ENCODE data around the gene CYP4F2.
A peak's percentile ranks its signal among the peaks of the same experiment; 100 is the strongest.
"Not testable (repeated sequence)": the region's sequence is repeated elsewhere in the genome, so short reads cannot be mapped to it uniquely, and the experiment has no call there.

CYP4F2 gene

GRCh38 chr19:15899561-15899960, 1.7 kb upstream of the CYP4F2 start:
- DNase-seq (ENCODE audit: low read depth), result not testable (repeated sequence)

GRCh38 chr19:15897026-15897737, 692 bp downstream of the CYP4F2 start:
- DNase-seq (ENCODE audit: low read depth), result no peak

- DNase-seq (ENCODE audit: low read depth), result no peak
These were observed 1.9 kb downstream of the CYP4F2 start for GRCh38 chr19:15895876-15896430.

DNA sequence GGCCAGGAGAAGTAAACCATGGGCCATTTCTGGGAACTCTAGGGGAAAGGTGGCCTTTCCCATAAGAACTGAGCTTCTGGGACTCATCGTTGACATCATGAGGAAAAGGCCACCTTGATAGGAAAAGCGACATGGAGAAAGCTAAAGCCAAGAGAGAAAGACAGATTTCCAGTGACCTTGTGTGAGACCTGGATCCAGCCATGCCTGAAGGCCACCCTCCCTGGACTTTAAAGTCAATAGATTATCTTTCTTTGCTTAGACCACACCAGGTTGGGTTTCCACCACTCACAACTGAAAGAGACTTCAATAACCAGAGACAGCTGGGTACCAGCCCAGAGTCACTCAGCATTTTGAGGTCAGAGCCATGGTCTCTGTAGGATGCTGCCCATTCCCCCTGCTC, 3.5 kb downstream of the CYP4F2 start:
- no peak for DNase-seq (ENCODE audit: low read depth)

- no peak for DNase-seq (ENCODE audit: low read depth)
These were observed 4.4 kb downstream of the CYP4F2 start for GRCh38 chr19:15893477-15893876.

- DNase-seq (ENCODE audit: low read depth), result no peak
These were observed 5.9 kb downstream of the CYP4F2 start for GRCh38 chr19:15892012-15892411.

GRCh38 chr19:15891434-15891833, 6.4 kb downstream of the CYP4F2 start:
- DNase-seq (ENCODE audit: low read depth), result no peak

DNA sequence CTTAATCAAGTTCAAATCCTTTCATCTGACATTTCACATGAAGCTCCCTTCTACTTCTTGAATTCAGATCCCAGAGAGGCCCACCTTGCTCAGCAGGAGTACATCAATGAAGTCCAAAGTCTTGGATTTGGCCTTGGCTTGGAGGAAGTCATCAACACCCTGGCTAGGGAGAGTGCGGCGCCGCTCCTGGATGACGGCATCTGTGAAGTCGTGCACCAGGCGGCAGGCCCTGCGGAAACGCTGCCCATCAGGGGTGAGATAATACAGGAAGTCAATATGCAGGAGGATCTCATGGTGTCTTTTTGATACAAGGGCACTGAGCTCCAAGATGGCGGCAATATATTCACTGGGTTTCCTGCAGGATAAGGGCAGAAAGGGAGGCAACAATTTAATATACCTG, 8.5 kb downstream of the CYP4F2 start:
- not testable (repeated sequence) for DNase-seq (ENCODE audit: low read depth)

DNA sequence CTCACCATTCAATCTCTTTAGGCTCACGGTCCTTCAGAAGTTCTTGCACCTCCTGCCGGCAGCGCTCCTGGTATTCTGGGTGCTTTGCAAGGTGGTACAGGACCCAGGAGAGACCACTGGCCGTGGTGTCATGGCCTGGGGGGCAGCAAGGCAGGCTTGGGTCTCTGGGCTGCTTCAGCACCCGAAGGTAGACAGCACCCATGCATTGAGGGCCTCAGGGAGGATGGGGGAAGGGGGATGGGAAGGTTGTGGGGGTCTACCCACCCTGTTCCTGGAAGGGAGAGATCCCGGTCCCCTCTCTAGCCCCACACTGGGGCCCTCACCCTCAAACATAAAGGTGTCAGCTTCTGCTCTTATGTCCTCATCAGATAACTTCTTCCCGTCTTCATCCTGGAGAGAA, 12.0 kb downstream of the CYP4F2 start:
- no peak for DNase-seq (ENCODE audit: low read depth)

DNA sequence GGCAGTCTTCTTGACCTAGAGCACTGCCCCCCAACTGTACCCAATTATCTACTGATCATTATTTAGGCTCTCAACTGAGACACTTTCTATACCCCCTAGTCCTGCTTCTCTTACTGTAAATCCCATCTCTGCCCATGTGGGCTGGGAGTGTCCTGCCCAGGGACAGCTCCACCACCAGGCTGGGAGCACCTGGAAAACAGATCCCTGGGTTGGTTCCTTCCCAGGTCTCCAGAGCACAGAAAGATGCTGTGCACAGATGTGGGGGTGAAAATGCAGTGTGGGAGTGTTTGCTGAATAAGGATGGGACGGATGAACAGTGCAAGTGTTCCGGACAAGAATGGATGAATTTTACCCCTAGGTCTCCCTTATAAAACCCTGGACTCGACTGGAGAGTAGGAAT, 12.7 kb downstream of the CYP4F2 start:
- no peak for DNase-seq (ENCODE audit: low read depth)

- DNase-seq (ENCODE audit: low read depth), result not testable (repeated sequence)
These were observed 14.5 kb downstream of the CYP4F2 start for GRCh38 chr19:15883329-15883728.

GRCh38 chr19:15874821-15875474, 22.9 kb downstream of the CYP4F2 start:
- no peak for DNase-seq (ENCODE audit: low read depth)

DNA sequence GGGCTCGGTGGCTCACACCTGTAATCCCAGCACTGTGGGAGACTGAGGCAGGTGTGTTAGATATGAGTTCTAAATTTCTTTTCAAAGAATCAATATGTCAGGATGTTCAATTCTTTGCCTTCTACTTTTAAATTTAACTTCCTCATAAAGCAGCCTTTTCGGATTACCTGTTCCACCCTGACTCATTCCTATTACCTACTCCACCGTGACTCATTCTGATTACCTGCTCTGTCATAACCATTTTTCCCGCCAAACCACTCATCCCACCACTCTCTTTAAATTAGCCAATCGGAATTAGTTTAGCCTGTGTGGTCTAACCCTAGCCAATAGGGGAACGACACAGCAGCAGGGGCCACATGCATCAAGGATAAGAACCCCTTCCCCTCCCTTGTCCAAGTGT, 24.1 kb downstream of the CYP4F2 start:
- DNase-seq (ENCODE audit: low read depth), result not testable (repeated sequence)

DNA sequence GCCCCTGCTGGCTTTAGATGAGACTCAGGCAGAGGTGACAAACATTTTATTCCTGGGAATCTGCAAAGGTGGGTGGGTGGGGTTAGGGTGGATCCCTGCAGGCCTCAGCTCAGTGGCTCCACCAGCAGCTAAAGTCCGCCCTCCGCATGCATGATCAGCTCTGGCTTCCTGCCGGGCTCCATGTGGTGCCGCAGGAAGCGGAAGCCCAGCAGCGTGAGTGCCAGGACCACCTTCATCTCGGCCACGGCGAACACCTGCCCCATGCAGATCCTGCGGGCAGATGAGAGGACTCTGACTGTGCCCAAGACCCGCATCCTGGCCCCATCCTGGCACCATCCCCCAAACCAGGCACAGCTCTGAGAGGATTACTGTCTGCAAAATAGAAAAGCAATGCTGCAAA, 26.3 kb downstream of the CYP4F2 start:
- peak; percentile 23 for DNase-seq (ENCODE audit: low read depth)

DNA sequence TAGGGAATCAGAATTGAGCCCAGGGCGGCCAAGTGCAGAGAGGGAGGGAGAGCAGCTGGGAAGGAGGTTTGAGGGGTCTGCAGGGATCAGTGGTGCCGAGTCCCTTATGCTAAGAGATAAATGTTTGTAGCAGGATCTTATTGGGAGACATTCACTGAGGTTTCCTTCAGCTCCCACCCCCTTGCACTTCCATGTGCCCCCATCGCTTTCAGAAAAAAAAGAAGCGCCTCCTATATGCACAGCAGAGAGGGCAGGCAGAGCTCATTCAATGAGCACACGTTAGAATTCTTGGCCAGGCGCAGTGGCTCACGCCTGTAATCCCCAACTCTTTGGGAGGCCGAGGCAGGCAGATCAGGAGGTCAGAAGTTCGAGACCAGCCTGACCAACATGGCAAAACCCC, 28.0 kb downstream of the CYP4F2 start:
- DNase-seq (ENCODE audit: low read depth), result no peak

DNA sequence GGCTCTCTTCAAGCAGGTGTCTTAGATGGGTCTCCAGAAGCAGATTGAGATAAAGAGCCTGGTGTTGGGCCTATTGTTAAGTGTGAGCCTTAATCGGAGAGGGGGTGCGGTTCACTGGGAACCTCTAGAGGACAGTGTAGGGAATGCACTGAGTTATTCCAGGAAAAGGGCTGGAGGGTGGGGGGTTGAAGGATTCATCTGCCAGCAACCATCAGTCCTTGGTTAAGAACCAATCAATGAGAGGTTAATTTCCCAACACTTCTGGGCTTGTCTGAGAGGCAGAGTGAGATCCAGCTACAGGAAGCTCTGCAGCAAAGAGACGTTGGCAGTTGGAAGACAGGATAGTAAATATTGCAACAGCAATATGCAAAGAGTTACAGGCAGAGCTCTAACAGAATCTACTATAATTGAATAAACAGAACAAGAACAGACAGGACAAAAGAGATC, 28.7 kb downstream of the CYP4F2 start:
- DNase-seq (ENCODE audit: low read depth), result no peak

GRCh38 chr19:15866636-15867035, 31.2 kb downstream of the CYP4F2 start:
- no peak for DNase-seq (ENCODE audit: low read depth)

DNA sequence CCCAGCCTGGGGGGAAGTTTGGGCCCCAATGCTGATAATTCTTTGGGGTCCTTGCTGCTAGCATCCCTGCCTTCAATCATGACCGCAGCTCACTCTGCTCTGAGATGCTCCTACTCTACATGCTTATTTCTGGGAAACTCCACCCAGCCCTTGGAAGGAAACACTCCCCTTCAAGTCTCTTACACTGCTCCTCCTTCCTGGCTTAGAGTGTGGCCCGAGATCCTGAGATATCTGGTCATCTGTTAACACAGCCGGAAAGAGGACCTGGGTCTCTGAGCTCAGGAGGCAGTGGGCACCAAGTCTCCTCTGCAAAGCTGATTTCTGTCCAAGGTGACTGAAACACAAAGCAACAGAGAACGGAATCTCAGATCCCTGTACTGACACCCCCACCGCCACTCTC, 33.0 kb downstream of the CYP4F2 start:
- DNase-seq (ENCODE audit: low read depth), result no peak

DNA sequence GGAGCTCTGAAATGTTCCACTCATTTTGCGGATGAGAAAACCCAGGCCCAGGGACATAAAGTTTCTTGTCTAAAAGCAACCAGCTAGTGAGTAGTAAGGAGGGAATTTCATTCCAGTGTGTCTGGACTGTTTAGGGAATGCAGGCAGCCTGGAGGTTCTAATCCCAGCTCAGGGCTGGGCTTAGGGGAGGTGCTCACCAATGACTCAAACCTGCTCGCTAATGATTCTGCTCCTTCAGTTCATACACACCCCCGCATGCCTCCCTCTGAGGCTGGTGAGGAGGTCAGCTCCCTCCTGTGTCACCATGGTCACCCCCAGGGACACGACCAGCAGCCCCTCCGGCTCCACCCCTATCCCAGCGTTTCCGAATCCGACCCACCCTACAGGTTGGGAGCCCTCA, 34.6 kb downstream of the CYP4F2 start:
- no peak for DNase-seq (ENCODE audit: low read depth)

DNA sequence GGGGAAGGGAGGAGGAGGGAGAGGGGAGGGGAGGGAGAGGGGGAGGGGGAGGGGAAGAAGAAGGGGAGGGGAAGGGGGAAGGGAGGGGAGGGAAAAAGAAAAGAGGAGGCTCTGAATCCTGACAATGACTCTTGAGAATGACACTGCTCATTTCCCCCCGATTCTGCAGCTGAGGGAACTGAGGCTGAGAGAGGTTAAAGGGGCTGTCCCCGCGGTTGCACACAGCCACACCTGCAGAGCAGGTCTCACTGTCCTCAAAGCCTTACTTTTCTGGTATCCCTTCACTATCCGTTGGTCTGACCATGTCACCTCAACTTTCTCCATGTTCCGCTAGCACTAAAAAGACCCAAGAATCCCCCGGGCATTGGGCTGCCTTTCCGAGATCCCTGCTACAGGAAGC, 35.4 kb downstream of the CYP4F2 start:
- DNase-seq (ENCODE audit: low read depth), result no peak

DNA sequence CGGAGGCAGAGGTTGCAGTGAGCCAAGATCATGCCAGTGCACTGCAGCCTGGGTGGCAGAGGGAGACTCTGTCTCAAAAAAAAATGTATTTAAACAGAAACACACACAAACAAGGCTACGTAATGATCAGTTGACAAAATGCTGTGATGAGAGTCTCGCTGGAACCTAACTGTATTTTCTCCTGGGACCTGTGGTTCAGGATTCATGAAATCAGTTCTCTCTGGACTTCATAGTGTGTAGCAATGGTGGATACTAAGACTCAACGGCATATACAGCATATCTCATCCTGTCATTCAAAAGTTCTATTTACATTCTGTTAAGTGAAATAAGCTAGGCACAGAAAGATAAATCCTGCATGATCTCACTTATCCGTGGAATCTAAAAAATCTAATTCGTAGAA, 37.4 kb downstream of the CYP4F2 start:
- no peak for DNase-seq (ENCODE audit: low read depth)

DNA sequence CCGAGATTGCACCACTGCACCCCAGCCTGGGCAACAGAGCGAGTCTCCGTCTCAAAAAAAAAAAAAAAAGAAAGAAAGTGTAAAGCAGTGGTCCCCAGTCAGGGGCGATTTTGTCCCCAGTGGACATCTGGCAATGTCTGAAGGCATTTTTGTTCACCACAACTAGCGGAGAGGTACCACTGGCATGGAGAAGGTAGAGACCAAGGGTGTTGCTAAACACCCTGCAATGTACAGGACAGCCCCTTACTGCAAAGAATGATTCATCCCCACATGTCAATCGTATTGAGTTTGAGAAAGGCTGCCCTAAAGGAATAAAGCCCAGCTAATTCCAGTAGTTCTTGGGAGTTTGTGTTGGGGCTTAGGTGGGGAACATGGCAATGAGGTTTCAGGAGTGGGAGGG, 38.7 kb downstream of the CYP4F2 start:
- DNase-seq (ENCODE audit: low read depth), result no peak

- no peak for DNase-seq (ENCODE audit: low read depth)
These were observed 47.5 kb downstream of the CYP4F2 start for GRCh38 chr19:15850385-15850784.

GRCh38 chr19:15846923-15847322, 51.0 kb downstream of the CYP4F2 start:
- no peak for DNase-seq (ENCODE audit: low read depth)

All from stimulated activated CD8-positive, alpha-beta memory T cell treated with anti-CD3 and anti-CD28 coated beads, Interleukin-4, amount 100 ng/mL, for 24 hours (primary cell).